Neutrophil (primary cell): ENCODE measurements around the gene EXOC2.

Experiments used
- H3K27ac ChIP-seq: fragments of 200-600 bp; sonication (generic); 2 replicates; pipeline ENCODE4 v1.5.1; 2016; ENCODE audit warnings: mild to moderate bottlenecking, moderate library complexity
- H3K27me3 ChIP-seq: fragments of 200-600 bp; sonication (generic); 2 replicates; pipeline ENCODE4 v1.6.0; 2016; ENCODE audit warnings: mild to moderate bottlenecking
- H3K36me3 ChIP-seq: fragments of 200-600 bp; sonication (generic); 2 replicates; pipeline ENCODE4 v1.5.1; 2017
- H3K4me1 ChIP-seq, 2 experiments: fragments of 200-600 bp in 1 of 2; sonication (generic) in 1 of 2; 1 replicate in 1 of 2; 2 replicates in 1 of 2; pipeline versions ENCODE4 v1.5.1 to v1.6.1; 2013 to 2016; ENCODE audit warnings: low read depth in 1 of 2, low read length in 1 of 2, mild to moderate bottlenecking in 1 of 2, moderate library complexity in 1 of 2; ENCODE audit not compliant: control insufficient read depth in 1 of 2, insufficient read depth in 1 of 2
- H3K4me3 ChIP-seq, 2 experiments: fragments of 200-600 bp in 1 of 2; sonication (generic) in 1 of 2; 1 replicate in 1 of 2; 2 replicates in 1 of 2; pipeline ENCODE4 v1.5.1; 2013 to 2016; ENCODE audit warnings: low read depth in 1 of 2, low read length in 1 of 2, mild to moderate bottlenecking in 1 of 2, moderate library complexity in 1 of 2
- H3K9me3 ChIP-seq: fragments of 200-600 bp; sonication (generic); 2 replicates; pipeline ENCODE4 v1.5.1; 2016
- TF ChIP-seq, protein P1 (sequence below): fragments of 200-600 bp; sonication (generic); IDR thresholded peaks from 2 replicates; pipeline ENCODE4 v1.5.1; 2016; ENCODE audit warnings: antibody characterized with exemption

EXOC2 gene

DNA sequence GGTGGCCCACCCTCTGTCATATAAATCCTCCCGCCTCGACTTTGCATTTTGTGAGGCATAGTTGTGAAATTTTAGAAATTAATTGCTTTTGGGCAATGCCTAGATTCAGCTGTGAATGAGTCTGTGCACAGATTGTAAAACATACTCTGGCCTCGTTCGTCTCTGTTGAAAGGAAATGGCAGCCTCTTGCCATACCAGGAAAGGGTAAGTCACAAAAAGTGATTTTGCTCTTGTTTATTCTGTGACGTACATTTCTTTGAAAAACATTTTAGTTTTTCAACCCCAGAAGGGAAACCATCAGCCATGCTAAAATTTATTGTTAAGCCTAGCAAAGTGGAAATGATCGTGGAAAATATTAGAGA, 15.3 kb upstream of the EXOC2 start:
- peaks cover 10 to 14% of the 10 kb centered on the region in 2 experiments for H3K4me1 ChIP-seq
- H3K36me3 ChIP-seq, result no peaks in the 10 kb centered on the region
- no peaks in the 10 kb centered on the region for H3K9me3 ChIP-seq
- H3K27me3 ChIP-seq, result peaks cover 90% of the 10 kb centered on the region
- TF ChIP-seq, protein P1, sequence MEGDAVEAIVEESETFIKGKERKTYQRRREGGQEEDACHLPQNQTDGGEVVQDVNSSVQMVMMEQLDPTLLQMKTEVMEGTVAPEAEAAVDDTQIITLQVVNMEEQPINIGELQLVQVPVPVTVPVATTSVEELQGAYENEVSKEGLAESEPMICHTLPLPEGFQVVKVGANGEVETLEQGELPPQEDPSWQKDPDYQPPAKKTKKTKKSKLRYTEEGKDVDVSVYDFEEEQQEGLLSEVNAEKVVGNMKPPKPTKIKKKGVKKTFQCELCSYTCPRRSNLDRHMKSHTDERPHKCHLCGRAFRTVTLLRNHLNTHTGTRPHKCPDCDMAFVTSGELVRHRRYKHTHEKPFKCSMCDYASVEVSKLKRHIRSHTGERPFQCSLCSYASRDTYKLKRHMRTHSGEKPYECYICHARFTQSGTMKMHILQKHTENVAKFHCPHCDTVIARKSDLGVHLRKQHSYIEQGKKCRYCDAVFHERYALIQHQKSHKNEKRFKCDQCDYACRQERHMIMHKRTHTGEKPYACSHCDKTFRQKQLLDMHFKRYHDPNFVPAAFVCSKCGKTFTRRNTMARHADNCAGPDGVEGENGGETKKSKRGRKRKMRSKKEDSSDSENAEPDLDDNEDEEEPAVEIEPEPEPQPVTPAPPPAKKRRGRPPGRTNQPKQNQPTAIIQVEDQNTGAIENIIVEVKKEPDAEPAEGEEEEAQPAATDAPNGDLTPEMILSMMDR, result no peak
- H3K4me3 ChIP-seq, result no peak overlapping the region
- H3K27ac ChIP-seq, result no peak overlapping the region

DNA sequence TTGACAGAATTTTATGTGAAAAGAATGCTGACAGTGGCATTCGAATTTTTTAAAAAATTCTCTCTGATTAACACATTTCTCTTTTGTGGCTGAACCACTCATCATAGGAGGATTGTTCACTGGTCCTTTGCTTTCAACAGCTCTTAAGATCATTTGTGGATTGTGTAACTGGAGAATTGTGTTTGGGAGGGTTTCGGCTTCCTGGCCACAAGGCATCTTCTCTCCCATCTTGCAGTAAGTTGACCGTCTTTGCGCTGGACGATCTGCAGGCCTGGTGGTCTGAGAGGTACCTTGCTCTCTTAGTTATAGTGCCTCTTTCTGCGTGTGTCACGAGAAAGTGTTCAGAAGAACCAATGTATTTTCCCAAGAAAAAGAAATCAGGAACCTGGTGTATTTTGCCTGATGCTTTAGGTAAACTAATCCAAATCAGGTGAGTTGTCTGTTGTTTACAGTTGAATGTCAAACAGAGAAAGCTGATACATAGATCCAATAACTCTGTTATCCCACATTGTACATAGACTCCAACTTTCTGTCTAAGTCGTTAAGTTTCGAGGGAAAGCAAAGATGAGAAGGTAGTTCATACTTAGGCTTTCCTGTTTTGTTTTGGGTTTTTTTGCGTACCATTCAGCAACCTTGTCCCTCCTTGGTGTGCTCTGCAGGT, 14.8 kb upstream of the EXOC2 start:
- H3K27ac ChIP-seq, result no peak overlapping the region
- no peak overlapping the region for H3K4me3 ChIP-seq
- H3K9me3 ChIP-seq, result no peaks in the 10 kb centered on the region
- H3K27me3 ChIP-seq, result peaks cover 90% of the 10 kb centered on the region
- TF ChIP-seq, protein P1, result no peak
- H3K36me3 ChIP-seq, result no peaks in the 10 kb centered on the region
- H3K4me1 ChIP-seq, result peaks cover 10 to 14% of the 10 kb centered on the region in 2 experiments

DNA sequence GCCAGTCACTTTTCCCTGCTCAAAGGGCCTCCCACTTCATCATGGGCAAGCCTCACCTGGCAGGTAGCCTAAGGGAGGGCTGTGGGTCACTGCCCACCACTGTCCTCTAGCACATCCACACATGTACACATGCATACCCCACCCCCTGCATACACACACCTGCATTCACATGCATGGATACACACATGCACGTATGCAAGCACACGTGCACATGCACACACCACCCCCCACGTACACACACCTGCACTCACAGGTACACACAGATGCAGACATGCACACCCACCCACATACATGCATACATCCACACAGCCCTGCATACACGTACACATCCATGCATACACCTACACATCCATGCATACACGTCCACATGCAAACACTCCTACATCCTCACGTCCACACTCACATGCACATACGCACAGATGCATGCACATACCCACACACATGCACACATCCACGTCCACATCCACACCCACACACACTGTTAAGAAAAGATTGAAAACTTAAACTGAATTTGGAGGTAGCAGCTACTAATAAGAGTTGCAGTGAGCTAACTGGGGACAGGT, 14.0 kb upstream of the EXOC2 start:
- H3K4me1 ChIP-seq, result peaks cover 10 to 14% of the 10 kb centered on the region in 2 experiments

DNA sequence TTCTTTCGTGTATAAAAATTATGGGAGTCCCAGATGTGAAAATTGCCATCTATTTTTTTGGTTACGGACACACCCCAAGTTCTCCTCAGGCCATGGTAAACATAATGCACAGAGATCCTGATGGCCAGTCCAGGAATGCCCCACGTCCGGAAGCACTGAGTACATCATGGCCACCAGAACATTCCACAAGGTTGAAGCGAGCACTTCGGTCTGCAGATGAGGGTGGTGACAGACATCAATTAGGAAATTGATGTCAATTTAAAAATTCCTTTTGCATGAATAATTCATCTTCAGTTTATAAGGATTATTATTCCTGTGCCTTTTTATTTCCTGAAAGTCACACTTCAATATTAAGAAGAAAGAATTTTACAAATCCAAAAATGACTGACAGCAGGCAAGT, 13.2 kb upstream of the EXOC2 start:
- Histone ChIP-seq H3K4me1 (peaks cover 8% of the 10 kb centered on the region in 2 experiments), H3K4me3 (no peak overlapping the region), H3K36me3 (no peaks in the 10 kb centered on the region), H3K27me3 (peaks cover 92% of the 10 kb centered on the region), H3K27ac (no peak overlapping the region), H3K9me3 (no peaks in the 10 kb centered on the region)
- TF ChIP-seq, protein P1, result no peak

More for the DNA sequence above, 14.0 kb upstream of the EXOC2 start:
- TF ChIP-seq, protein P1, result no peak
- H3K27ac ChIP-seq, result no peak overlapping the region
- H3K9me3 ChIP-seq, result no peaks in the 10 kb centered on the region
- no peaks in the 10 kb centered on the region for H3K36me3 ChIP-seq
- H3K27me3 ChIP-seq, result peaks cover 92% of the 10 kb centered on the region
- H3K4me3 ChIP-seq, result no peak overlapping the region

DNA sequence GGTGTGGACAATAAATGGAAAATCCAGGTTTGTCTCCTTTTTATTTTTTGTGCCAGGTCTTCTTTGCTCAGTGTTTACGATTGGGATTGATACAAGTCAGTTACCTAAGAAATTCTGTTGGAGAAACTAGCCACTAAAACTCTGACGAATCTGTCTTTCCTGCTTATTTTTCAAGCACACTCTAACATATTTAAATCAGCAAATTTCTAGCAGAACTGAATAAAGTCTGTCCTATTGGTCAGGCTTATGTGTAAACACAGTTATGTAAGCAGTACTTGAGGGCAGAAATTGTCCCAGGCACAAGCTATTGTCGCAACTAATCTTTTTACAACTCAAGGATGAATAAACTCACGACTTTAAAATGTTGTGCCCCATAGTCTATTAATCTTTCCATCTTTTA, 12.1 kb upstream of the EXOC2 start:
- Histone ChIP-seq H3K9me3 (no peaks in the 10 kb centered on the region), H3K36me3 (no peaks in the 10 kb centered on the region), H3K4me1 (no peaks in the 10 kb centered on the region), H3K27me3 (peaks cover 92% of the 10 kb centered on the region), H3K27ac (no peak overlapping the region), H3K4me3 (no peak overlapping the region)
- TF ChIP-seq, protein P1, result no peak
